LHCN-M2 (cell line): Measurements from ENCODE around the gene TNFRSF14. TPM values are rescaled to one million over a fixed set of nuclear protein-coding genes. Genes with fewer than 3 reads are reported as not detected.
A peak's percentile ranks its signal among the peaks of the same experiment; 100 is the strongest.

Experiments used
- DNase-seq: peaks from one replicate; pipeline ENCODE4 v3.0.0-alpha.2; 2012; ENCODE audit warnings: low read depth
- total RNA-seq: library from RNA; depleted of rRNA; stranded (reverse); fragments of >200 nt; gene quantifications from 2 replicates; pipeline ENCODE4 v1.2.3, GENCODE V29; 2014

TNFRSF14 gene
- total RNA-seq, 1 experiment from 2014 or later: 13.1 TPM

DNA sequence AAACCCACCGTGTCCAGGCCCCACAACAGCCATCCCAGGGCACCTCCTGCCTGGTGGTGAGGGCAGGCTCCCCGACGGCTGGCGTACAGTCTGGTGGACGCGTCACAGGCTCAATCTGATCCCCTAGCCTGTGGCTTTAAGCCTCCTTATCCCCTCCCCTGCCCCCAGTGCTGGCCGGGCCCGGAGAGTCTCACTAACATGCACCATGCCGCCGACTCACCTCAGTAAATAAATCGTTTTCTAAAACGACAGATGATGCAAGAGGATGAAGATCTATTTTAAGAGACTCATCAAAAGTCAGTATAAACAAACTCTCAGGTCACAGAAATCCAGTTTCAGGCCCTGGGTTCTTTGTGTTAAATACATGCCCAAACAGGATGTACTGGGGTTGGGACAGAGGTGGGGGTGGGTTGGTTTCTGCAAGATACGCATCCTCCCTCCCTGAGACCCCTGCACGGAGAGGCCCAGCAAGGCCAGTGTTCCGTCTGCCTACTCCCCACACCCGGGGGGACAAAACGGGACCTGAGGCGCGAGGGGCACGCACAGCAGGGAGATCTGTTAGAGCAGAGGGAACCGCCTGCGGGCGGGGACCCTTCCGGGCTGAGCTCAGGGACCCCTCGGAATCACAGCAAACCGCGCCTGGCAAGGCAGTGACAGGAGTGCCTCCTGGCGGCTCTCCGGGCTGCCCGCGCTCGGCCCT is 32.8 kb upstream of the TNFRSF14 start:
- no peak for DNase-seq

DNA sequence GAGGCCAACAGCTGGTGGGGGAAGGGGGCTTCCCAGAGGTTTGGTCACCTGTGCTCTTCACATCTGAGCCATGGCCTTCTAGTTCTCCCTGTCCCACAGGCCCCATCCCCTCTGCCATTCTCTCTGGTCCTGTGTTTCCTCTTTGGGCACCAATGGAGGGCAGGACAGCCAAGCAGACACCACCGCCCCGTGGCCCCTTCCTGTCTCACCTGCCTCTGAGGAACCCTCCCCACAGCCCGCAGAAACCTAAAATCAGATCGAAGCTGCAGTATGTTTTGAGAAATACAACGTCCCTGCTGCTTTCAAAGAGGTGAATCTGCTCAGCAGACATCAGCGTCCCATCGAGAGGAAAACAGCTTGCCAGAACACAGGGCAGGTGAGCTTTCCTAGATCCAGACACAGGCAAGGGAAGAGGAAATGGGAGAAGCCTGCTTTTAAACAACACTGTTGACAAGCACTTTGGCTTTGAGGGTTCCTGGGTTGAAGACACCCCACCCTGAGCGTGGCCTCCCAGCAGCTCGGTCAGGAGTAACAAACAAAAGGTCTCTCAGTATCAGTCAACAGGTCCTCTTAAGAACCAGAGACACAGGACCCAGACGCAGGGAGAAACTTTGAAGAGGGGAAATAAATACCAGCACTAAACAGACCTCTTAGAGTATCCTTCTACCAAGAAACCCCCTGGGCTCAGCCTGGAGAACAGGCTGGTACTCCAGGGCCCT is 32.1 kb upstream of the TNFRSF14 start:
- no peak for DNase-seq

DNA sequence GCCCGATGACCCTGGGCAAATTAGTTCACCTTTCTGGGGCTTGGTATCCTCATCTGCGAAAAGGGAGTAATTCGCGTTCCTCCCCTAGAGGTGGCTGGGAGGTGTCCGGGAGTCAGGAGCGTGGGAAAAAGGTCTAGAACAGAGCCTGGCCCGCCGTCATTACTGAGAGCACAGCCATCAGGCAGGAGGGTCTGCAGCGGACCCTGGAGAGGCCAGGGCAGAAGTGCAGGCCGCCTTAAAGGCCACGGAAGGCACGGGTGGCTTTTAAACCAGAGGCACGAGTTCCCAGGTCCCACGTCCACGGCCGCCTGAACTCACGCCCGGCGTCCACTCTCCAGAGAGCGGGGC is 30.6 kb upstream of the TNFRSF14 start:
- DNase-seq: no peak

DNA sequence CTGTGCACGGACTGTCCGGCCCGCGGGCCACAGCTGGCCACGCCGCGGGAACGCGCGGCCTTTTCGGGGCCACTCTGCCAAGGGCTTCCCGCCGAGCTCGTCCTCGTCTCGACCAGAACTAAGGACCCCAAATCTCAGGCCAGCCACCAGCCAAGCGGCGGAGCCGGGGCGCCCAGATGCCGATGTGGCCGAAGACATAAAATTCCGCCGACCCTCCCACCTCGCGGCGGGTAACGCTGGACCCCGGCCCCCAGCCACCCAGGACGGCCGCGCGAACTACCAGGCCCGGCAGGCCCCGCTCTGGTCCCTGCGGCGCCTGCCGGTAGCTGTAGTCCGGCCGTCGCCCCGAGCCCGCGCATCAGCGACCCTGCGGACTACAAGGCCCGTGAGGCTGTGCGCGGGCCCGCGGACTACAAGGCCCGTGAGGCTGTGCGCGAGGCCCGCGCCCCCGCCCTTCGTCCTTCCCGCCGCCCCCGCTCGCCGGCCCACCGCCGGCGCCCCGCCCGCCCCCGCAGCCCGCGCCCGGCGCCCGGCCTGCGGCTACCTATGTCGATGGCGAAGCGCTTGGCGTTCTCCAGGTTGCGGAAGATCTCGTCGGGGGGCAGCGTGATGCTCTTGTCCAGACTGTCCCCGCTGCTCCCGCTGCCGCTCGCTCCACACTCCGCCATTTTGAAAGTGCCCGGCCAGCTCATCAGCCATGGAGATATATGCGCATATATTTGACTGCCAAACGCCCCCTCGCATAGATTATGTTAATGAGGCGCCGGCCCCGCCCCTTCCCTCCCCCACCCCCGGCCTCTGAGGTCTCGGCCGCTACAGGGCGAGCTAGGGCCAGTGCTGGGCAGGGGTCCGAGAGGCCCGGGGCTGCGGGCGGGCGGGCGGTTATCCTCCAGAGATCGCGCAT is 30.0 kb upstream of the TNFRSF14 start, which contains the start of gene PANK4:
PANK4 (minus strand) TSS at position 677 of the 904 bp plus-strand sequence; CDS start at position 668, 9 bp downstream.
- peak; percentile 88 for DNase-seq

DNA sequence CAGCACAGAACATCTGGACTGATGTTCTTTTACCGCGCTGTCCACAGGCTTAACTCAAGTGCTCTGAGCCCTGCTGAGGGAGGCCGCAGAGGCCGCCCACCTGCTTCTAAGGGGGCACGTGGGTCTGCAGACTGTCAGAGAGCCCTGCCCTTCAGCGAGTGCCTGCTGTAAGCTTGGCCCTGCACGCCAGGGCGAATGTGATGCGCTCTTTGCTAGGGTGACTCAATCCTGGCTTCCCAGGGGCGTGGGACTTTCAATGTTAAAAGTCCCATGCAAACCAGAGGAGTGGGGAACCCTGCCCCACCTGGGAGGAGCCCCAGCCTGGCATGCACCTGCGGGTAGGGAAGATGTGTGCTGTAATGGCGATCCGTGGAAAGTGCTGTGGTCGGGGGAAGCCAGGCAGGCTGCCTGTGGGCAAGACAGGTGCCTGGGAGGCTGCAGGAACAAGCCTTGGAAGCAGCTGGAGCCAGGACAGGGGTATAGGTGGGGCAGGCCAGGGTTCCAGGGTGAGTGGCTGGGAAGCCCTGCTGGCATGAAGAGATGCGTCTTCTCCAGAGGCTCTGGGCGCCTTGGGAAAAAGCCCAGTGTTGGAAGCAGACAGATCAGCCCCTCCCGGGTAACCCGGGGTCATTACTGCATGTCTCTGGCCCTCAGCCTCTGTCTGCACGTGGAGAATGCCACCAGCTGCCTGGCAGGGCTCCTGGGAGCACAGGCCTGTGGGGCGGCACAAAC is 29.2 kb upstream of the TNFRSF14 start:
- DNase-seq: peak; percentile 52

DNA sequence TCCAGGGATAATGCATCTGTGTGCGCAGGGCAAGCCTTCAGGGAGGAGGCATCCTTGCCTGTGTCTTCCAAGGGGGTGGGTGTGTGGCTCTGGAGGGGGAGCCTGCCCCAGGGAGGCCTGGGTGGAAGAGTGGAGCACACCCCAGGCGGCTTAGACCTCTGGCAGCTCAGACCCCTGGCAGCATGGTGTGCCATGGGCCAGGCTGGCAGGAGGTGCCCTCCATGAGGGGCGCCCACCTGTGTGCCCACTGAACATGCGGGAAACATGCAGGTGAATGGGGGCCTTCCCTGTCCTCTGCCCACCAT is 28.7 kb upstream of the TNFRSF14 start:
- no peak for DNase-seq

DNA sequence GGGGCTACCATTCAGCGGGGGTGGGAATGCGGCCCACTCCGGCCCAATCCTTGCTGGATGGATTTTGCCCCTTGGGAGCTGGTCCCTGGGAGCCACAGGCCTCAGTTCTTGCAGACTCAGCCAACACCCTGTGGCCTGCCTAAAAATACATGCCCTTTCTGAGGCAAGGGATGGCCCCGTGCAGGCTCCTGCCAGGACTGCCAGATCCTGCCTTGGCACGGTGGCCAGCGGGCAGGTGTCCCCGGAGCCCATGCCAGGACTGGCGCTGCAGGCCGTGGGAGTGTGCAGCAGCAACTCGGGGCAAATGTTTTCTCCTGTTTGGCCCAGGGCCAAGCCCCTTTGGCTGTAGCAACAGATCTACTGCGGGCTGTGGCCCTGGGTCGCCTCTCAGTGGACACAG is 28.2 kb upstream of the TNFRSF14 start:
- no peak for DNase-seq

DNA sequence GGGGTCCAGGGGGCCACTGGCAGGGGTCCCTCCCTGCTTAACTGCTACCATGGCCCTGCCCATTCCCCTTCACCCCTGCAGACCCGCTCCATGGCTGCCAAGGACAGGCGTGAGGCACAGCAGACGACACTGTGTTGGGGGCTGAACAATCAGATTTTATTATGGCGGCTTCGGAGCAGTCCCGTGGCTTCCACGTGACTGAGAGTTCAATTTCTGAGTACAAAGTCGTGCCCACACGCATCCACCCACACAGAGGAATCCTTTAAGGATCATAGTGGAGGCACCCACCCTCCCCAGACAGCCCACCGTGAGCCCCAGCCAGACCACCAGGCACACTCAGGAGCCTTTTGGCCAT is 27.6 kb upstream of the TNFRSF14 start:
- no peak for DNase-seq

DNA sequence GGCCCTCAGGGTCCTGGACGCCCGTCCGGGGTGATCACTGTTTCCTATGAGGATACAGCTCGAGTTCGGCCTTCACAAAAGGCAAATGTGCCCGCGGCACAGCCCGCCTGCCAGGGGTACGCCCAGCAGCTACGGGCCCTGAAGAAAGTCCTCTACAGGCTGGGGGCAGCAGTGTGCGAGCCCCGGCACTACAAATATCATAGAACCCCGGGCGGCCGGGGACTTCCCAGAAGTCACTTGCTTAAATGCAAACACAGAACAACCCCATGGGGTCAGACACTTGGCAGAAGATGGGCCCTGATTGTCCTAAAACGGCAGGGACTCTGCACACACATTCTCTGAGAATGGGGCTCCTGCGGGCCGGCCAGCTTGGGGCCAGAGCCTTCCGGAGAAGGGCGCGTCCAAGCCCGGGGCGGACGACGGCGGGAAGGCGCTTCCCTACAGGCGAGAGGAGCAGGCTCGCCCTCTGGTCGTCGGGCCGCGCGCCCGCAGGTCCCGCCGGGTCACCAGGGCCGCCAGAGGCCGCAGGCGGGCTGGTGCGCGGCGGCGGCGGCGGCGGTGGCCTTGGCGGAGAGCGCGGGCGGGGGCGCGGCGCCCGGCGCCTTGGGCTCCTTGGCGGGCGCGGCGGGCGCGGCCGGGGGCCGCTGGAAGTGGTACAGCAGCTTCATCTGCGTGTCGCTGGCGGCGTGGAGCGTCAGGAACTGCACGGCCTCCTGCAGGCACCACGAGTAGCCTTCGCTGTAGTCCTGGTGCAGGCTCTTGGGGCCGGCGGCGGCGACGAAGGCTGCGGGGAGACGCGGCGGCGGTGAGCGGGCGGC is 27.0 kb upstream of the TNFRSF14 start:
- no peak for DNase-seq

DNA sequence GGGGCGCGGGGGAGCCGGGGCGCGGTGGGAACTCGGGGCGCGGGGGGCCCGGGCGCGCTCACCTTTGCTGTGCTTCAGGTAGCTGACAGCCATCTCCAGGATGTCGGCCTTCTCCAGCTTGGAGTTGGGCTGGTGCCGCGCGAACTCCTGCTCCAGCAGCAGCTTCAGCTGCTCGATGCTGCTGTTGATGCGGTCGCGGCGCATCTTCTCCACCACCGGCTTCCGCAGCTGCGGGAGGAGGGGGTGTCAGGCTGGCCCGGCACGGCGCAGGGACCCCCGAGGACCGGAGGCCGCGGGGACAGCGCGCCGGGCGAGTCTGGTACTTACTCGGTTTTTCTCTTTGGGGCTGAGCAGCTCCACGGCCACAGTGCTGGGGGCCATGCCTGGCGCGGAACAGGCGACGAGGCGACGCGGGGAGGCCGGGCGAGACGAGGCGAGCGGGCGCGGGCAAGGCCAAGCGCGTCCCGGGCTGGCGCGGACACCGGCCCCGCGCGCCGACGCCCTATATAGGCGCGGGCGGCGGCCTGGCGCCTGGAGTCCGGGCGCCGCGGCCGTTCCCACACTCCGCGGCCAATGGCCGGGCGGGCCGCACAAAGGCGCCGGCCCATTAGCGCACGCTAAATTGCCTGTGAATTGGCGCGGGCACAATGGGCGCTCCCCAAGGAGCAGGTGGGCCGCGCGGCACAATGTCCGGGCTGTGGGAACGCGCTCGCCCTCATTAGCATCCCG is 26.2 kb upstream of the TNFRSF14 start, which contains the start of gene HES5:
HES5 (minus strand) TSS at position 480 of the 729 bp plus-strand sequence; CDS start at position 381, 99 bp downstream.
- no peak for DNase-seq

DNA sequence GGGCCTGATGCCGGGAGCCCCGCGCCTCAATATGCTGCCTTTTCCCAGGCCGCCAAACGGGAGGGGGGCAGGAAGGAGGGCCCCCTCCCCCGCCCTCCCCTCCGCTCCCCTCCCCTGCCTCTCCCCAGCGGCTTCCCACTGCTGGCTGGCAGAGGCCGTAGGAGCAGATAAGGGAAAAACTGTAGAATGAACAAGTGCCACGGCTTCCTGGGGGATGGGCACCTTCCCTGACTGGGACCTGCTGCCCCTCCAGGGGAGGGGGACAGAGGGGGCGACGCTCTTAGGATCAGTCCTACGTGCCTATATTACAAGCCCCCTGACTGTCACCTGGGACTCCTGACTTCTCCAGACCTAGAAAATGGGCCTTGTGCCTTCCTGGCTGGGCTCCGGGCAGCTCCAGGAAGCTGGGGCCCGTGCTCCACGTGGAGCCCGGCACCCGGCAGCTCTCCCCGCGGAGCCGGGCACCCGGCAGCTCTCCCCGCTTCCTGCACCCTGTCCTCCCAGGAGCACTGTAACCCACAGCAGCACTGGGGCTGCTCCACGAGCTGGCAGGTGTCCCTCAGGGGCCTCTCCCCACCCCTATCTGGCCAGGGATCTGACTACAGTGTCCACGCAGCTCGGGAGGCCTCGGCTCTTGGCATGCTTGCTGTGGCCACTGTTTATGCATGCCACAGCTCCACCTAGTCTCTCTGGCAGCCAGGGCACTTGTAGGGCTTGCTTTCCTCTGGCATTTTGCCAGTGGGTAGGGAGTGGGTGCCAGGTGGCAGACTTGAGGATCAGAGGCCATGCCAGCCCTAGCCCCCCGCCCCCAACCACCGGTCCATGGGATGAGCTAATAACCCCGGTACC is 25.4 kb upstream of the TNFRSF14 start:
- DNase-seq: no peak

DNA sequence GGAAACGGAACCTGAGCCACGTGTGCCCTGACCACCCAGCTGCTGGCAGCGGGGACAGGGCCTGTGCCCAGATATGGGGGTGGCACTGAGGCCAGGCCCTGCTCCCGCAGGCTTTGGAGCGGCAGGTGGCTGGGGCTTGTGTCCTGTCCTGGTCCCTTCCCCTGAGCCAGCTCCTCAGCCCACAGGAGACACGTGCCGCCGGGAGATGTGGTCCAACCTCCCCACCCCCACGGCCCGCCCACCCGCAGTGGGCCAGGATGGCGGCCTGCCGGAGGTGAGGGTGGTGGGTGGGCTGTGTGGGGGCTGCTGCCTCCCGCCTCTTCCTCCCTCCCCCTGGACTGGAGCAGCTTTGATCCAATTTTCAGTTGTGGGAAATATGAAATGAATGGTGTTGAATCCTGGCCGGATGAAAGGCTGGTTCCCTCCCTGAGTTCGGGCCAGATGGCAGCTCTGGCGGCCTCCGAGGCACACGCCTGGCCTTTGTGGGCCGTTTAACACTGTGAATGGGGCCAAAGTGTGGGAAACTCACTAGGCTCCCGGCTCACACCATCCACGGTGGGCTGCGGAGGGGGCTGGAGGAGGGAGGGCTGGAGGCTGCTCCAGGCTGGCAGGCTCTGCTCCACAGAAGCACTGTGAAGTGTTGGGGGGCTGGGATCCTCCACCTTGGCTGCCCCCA is 23.5 kb upstream of the TNFRSF14 start:
- DNase-seq: no peak

DNA sequence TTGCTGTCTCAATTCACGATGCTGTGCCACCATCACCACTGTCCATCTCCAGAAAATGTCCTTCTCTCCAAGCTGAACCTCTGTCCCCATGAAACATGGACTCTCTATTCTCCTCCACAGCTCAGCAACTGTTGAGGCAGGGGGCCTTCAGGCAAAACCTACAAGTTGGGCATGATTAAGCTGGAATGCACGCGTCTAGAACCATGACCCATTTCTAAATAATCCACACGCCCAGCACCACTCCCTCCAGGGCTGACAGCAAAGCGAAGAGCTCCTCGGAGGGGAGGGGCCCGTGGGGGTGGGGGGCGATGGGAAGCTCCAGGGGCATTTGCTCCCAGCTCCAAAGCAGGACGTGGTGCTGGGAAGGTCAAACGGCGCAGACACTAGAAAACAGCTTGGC is 22.8 kb upstream of the TNFRSF14 start:
- DNase-seq: no peak

DNA sequence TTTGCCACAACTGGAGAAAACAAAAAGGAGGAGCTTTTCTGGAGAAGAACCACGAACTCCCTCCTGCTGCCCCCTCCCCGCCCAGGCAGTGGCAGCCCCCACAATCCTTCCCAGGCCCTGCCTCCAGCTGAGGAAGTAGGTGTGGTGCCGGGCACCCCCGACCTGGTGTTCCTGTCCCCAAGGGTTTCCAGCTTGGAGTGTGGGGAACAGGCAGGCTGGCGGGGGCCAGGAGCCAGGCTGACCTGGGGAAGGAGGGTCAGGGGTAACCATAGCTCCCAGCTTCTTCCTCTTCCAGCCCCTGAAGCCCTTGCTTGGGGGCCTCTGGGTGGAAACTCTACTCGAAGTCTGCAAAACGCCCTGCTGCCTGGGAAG is 21.9 kb upstream of the TNFRSF14 start:
- DNase-seq: no peak

DNA sequence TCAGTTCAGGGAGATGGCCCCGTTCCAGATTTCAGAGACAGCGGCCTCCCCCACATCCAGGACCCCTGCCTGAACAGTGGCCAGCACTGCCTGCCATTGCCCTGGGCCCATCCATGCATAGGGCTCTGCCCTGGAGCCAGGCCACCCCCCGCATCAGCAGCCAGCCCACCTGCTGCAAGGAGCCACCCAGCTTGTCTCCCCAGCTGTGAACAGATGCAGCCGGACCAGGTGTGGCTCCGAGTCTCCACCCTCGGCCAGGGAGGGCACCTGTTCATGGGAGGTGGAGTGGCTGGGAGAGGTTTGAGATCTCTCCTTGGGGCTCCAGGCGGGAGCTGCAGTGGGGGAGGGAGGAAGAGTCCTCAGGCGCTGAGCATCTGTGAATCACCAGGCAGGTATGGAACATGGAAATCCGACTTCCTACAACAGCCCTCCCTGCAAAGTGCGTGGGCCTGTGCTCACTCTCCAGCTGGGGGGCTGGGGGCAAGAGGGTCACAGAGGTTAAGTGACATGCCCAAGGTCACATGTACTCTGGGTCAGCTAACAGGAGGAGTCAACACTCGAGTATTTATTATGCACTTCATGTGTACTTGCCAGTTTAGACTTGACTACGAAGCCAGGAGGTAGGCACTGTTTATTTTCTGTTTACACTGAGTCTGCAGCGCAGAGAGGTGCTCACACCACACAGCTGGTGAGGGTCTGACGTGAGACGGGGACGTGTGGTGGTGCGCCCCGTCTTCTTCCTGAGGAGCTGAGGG is 21.3 kb upstream of the TNFRSF14 start:
- DNase-seq: no peak

DNA sequence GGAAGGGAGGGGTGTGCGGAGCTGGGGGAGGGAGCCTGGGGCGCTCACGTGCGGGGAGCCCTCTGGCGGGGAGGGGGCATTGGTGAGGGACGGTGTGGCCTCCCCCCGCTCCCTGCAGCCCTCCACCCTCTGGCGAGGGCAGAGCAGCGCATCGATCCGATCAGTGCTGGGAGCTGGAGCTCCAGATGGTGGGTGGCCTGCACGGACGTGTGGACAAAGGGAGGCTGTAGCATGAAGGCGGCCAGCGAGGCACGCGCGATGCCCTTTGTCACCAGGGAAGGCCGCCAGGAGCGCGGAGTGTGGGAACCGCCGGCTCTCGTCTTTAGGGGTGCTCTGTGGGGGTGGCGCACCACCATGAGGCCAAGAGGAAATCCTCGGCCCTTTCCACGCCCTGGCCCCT is 20.7 kb upstream of the TNFRSF14 start:
- no peak for DNase-seq

DNA sequence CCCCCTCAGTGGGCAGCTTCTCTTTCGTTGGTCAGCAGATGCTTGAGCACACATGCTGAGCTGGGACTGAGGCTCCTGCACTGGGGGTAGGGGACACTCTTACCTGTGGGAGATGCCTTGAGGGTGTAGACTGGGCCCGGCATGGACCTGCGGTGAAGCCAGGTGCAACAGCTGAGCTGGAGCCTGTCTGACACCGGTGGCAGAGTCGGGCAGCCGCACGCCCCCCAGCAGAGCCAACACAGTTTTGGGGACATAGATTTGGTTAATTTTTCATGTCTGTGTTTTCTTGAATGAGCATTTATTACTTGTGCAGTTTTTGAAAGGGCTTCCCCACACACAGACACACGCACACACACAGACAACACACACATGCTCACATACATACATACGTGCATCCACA is 20.2 kb upstream of the TNFRSF14 start:
- DNase-seq: no peak

DNA sequence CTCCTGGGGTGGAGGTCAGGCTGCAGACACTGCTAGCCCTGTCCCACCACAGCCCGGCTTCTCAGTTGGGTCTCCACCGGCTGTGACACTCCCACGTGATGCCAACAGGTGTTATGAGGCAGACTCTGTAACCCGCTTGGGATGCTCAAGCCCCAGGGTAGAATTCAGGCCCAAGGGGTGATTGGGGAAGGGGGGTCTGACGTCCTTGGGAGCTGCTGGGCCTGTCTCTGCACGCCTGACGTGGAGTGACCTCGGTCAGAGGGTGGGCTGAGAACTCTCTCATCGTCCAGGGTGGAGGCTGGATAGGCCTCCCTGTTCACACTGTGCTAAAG is 18.4 kb upstream of the TNFRSF14 start:
- DNase-seq: no peak
